ENCODE data around the gene SLC1A7.
A peak's percentile ranks its signal among the peaks of the same experiment; 100 is the strongest.

SLC1A7 gene

GRCh38 chr1:53116307-53116810 is 26.1 kb downstream of the SLC1A7 start:
- no peak for DNase-seq (ENCODE audit: low spot score)

- DNase-seq (ENCODE audit: low spot score): peak; percentile 75
These were observed 26.8 kb downstream of the SLC1A7 start for GRCh38 chr1:53115403-53116306.

- DNase-seq (ENCODE audit: low spot score): no peak
These were observed 27.6 kb downstream of the SLC1A7 start for GRCh38 chr1:53114581-53115400.

GRCh38 chr1:53114090-53114489 is 28.3 kb downstream of the SLC1A7 start:
- no peak for DNase-seq (ENCODE audit: low spot score)

- no peak for DNase-seq (ENCODE audit: low spot score)
These were observed 29.6 kb downstream of the SLC1A7 start for GRCh38 chr1:53112861-53113260.

GRCh38 chr1:53112271-53112774 is 30.1 kb downstream of the SLC1A7 start:
- no peak for DNase-seq (ENCODE audit: low spot score)

GRCh38 chr1:53111693-53112092 is 30.7 kb downstream of the SLC1A7 start:
- DNase-seq (ENCODE audit: low spot score): no peak

GRCh38 chr1:53111073-53111556 is 31.3 kb downstream of the SLC1A7 start:
- no peak for DNase-seq (ENCODE audit: low spot score)

- no peak for DNase-seq (ENCODE audit: low spot score)
These were observed 31.9 kb downstream of the SLC1A7 start for GRCh38 chr1:53110370-53111072.

- peak; percentile 54 for DNase-seq (ENCODE audit: low spot score)
These were observed 33.5 kb downstream of the SLC1A7 start for GRCh38 chr1:53108646-53109580.

- no peak for DNase-seq (ENCODE audit: low spot score)
These were observed 34.7 kb downstream of the SLC1A7 start for GRCh38 chr1:53107570-53108322.

- no peak for DNase-seq (ENCODE audit: low spot score)
These were observed 35.3 kb downstream of the SLC1A7 start for GRCh38 chr1:53107090-53107489.

- DNase-seq (ENCODE audit: low spot score): no peak
These were observed 38.0 kb downstream of the SLC1A7 start for GRCh38 chr1:53104289-53104913.

- no peak for DNase-seq (ENCODE audit: low spot score)
These were observed 47.9 kb downstream of the SLC1A7 start for GRCh38 chr1:53094533-53094919.

GRCh38 chr1:53093778-53094532 is 48.5 kb downstream of the SLC1A7 start:
- DNase-seq (ENCODE audit: low spot score): no peak

GRCh38 chr1:53093451-53093754 is 49.0 kb downstream of the SLC1A7 start:
- DNase-seq (ENCODE audit: low spot score): no peak

- no peak for DNase-seq (ENCODE audit: low spot score)
These were observed 49.6 kb downstream of the SLC1A7 start for GRCh38 chr1:53092659-53093450.
